HL-60 (cell line): ENCODE measurements around the gene OR1S1.

ENCODE experiments used
- GABPA ChIP-seq: IDR thresholded peaks from 2 replicates; pipeline ENCODE4 v1.6.1; 2012; ENCODE audit warnings: low read depth
- POLR2AphosphoS5 ChIP-seq: IDR thresholded peaks from 2 replicates; pipeline ENCODE4 v1.6.1; 2012; ENCODE audit warnings: low read depth
- REST ChIP-seq: IDR thresholded peaks from 2 replicates; pipeline ENCODE4 v1.6.1; 2012; ENCODE audit warnings: low read depth; ENCODE audit not compliant: insufficient replicate concordance
- SPI1 ChIP-seq: IDR thresholded peaks from 2 replicates; pipeline ENCODE4 v1.6.1; 2012; ENCODE audit warnings: low read depth, mild to moderate bottlenecking, borderline replicate concordance
- TF ChIP-seq, protein P1 (sequence below): IDR thresholded peaks from one replicate; pipeline ENCODE4 v1.5.1; 2011; ENCODE audit warnings: low read length, control low read depth, inconsistent platforms; ENCODE audit not compliant: insufficient read depth

DNA sequence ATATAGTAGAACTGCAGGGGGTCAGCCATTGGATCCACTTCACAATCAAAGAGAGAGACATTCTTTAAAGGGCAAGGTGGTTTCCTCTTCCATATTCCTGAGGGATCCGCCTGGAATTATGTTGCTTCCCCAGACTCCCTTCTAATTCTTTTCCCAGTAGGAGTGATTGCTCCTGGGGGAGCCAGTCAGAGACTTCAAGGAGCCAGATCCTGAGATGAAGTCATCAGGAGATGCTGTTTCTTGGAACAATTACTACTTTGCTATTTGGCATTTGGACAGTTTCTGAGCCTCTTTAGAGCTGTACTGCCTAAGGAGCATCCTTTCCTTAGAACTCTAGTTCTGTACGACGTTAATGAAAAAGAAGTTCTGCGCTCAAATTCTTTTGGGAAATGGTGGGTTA, 25.6 kb upstream of the OR1S1 start:
- TF ChIP-seq, protein P1, sequence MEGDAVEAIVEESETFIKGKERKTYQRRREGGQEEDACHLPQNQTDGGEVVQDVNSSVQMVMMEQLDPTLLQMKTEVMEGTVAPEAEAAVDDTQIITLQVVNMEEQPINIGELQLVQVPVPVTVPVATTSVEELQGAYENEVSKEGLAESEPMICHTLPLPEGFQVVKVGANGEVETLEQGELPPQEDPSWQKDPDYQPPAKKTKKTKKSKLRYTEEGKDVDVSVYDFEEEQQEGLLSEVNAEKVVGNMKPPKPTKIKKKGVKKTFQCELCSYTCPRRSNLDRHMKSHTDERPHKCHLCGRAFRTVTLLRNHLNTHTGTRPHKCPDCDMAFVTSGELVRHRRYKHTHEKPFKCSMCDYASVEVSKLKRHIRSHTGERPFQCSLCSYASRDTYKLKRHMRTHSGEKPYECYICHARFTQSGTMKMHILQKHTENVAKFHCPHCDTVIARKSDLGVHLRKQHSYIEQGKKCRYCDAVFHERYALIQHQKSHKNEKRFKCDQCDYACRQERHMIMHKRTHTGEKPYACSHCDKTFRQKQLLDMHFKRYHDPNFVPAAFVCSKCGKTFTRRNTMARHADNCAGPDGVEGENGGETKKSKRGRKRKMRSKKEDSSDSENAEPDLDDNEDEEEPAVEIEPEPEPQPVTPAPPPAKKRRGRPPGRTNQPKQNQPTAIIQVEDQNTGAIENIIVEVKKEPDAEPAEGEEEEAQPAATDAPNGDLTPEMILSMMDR, result no peak
- TF ChIP-seq POLR2AphosphoS5, result no peak
- no peak for TF ChIP-seq REST
- no peak for TF ChIP-seq GABPA
- TF ChIP-seq SPI1, result no peak
